GM19468 (cell line): ENCODE results near the gene TEKT1.
"Not testable (repeated sequence)": the region's sequence is repeated elsewhere in the genome, so short reads cannot be mapped to it uniquely, and the experiment has no call there.

ENCODE experiments used
- ATAC-seq: cut with Tn5 transposase; IDR thresholded peaks from one replicate; pipeline ENCODE4 v1.9.1; 2021; ENCODE audit warnings: mild to moderate bottlenecking, moderate library complexity, moderate number of reproducible peaks; ENCODE audit not compliant: unreplicated experiment; ENCODE audit errors: extremely low read depth

Gene TEKT1

GRCh38 chr17:6818938-6819337, 12.6 kb downstream of the TEKT1 start:
- ATAC-seq: no peak

GRCh38 chr17:6816368-6816767, 15.2 kb downstream of the TEKT1 start:
- not testable (repeated sequence) for ATAC-seq

- ATAC-seq: no peak
Observed at GRCh38 chr17:6815775-6816174, 15.8 kb downstream of the TEKT1 start.

- no peak for ATAC-seq
Observed at GRCh38 chr17:6812295-6812694, 19.2 kb downstream of the TEKT1 start.

- no peak for ATAC-seq
Observed at GRCh38 chr17:6811510-6811909, 20.0 kb downstream of the TEKT1 start.

GRCh38 chr17:6800422-6801027, 31.0 kb downstream of the TEKT1 start:
- no peak for ATAC-seq

- no peak for ATAC-seq
Observed at GRCh38 chr17:6799738-6800137, 31.8 kb downstream of the TEKT1 start.

- no peak for ATAC-seq
Observed at GRCh38 chr17:6797718-6798351, 33.7 kb downstream of the TEKT1 start.

- no peak for ATAC-seq
Observed at GRCh38 chr17:6796887-6797490, 34.5 kb downstream of the TEKT1 start.

- ATAC-seq: no peak
Observed at GRCh38 chr17:6796017-6796886, 35.3 kb downstream of the TEKT1 start.

GRCh38 chr17:6793748-6794493, 37.6 kb downstream of the TEKT1 start:
- no peak for ATAC-seq

- no peak for ATAC-seq
Observed at GRCh38 chr17:6789146-6789545, 42.4 kb downstream of the TEKT1 start.

- no peak for ATAC-seq
Observed at GRCh38 chr17:6787081-6787693, 44.3 kb downstream of the TEKT1 start.

GRCh38 chr17:6786618-6787017, 44.9 kb downstream of the TEKT1 start:
- ATAC-seq: no peak

- ATAC-seq: no peak
Observed at GRCh38 chr17:6782244-6782643, 49.3 kb downstream of the TEKT1 start.

GRCh38 chr17:6780886-6781285, 50.6 kb downstream of the TEKT1 start:
- no peak for ATAC-seq

GRCh38 chr17:6780001-6780400, 51.5 kb downstream of the TEKT1 start:
- no peak for ATAC-seq

- no peak for ATAC-seq
Observed at GRCh38 chr17:6779411-6779810, 52.1 kb downstream of the TEKT1 start.

- no peak for ATAC-seq
Observed at GRCh38 chr17:6775871-6776405, 55.6 kb downstream of the TEKT1 start, which contains the start of gene FBXO39. Gene FBXO39 (plus strand): TSS chr17:6776215. CDS start chr17:6779869, 3,654 bp downstream.
